Keratinocyte (primary cell): ENCODE measurements around the gene MET.

Experiments
- CTCF ChIP-seq, 3 experiments: IDR thresholded peaks in 1 of 3; conservative IDR thresholded peaks in 1 of 3; optimal IDR thresholded peaks in 1 of 3; 2 replicates in 2 of 3; 3 replicates in 1 of 3; pipeline versions ENCODE3 to v1.5.1; 2011; ENCODE audit warnings: low read length in 3 of 3, mild to moderate bottlenecking in 3 of 3, moderate library complexity in 2 of 3, control low read depth in 1 of 3, inconsistent platforms in 1 of 3; ENCODE audit not compliant: insufficient read depth in 2 of 3; ENCODE audit errors: extremely low read depth in 1 of 3
- EZH2 ChIP-seq: IDR thresholded peaks from one replicate; pipeline ENCODE4 v1.6.1; 2012; ENCODE audit warnings: inconsistent platforms, mild to moderate bottlenecking, low read length, moderate library complexity

- TF ChIP-seq CTCF (optimal IDR thresholded peaks at IDR 0.05 in 1 of 3, IDR thresholded peaks at IDR 0.05 in 1 of 3, conservative IDR thresholded peaks at IDR 0.05 in 1 of 3; ENCODE audit: extremely low read depth in 1 of 3, insufficient read depth in 2 of 3, low read length in 3 of 3) (no peak), EZH2 (no peak)
These were observed 32.7 kb downstream of the MET start for GRCh38 chr7:116704650-116705228.
